A673 (cell line): ENCODE measurements around the gene KCNC1.

Source experiments
- CTCF ChIP-seq: fragments of 300-800, 200-600 bp; sonication (generic); conservative IDR thresholded peaks from 2 replicates; pipeline ENCODE4 v1.5.1; 2017; ENCODE audit warnings: low read depth, mild to moderate bottlenecking, antibody characterized with exemption, low read length, moderate library complexity, mixed read lengths
- EZH2 ChIP-seq: fragments of 200-600 bp; sonication (generic); IDR thresholded peaks from 2 replicates; pipeline ENCODE4 v1.6.1; 2017; ENCODE audit warnings: borderline replicate concordance, low read depth, mild to moderate bottlenecking, mixed read lengths, antibody characterized with exemption, low read length; ENCODE audit not compliant: poor library complexity, severe bottlenecking

GRCh38 chr11:17702876-17703275 is 31.7 kb upstream of the KCNC1 start:
- TF ChIP-seq CTCF: no peak
- TF ChIP-seq EZH2: no peak
